ENCODE data around the gene DOCK8.

DNA sequence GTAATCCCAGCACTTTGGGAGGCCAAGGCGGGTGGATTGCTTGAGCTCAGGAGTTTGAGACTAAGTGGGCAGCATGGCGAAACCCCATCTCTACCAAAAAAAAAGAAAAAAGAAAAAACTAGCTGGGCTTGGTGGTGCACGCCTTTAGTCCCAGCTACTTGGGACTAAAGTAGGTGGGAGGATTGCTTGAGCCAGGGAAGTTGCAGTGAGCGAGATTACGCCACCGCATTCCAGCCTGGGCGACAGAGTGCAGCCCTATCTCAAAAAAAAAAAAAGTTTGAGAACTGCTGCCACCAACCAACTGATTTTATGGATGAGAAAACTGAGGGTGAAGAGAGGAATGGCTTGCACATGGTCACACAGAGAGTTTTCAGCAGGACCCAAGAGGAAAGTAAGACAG is 175.1 kb downstream of the DOCK8 start:
- TF ChIP-seq, protein P1, sequence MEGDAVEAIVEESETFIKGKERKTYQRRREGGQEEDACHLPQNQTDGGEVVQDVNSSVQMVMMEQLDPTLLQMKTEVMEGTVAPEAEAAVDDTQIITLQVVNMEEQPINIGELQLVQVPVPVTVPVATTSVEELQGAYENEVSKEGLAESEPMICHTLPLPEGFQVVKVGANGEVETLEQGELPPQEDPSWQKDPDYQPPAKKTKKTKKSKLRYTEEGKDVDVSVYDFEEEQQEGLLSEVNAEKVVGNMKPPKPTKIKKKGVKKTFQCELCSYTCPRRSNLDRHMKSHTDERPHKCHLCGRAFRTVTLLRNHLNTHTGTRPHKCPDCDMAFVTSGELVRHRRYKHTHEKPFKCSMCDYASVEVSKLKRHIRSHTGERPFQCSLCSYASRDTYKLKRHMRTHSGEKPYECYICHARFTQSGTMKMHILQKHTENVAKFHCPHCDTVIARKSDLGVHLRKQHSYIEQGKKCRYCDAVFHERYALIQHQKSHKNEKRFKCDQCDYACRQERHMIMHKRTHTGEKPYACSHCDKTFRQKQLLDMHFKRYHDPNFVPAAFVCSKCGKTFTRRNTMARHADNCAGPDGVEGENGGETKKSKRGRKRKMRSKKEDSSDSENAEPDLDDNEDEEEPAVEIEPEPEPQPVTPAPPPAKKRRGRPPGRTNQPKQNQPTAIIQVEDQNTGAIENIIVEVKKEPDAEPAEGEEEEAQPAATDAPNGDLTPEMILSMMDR (IDR thresholded peaks at IDR 0.05), result no peak
- no peak for TF ChIP-seq POLR2A (IDR thresholded peaks at IDR 0.05)
